ENCODE measurements around the gene ARID2.

ARID2 gene

DNA sequence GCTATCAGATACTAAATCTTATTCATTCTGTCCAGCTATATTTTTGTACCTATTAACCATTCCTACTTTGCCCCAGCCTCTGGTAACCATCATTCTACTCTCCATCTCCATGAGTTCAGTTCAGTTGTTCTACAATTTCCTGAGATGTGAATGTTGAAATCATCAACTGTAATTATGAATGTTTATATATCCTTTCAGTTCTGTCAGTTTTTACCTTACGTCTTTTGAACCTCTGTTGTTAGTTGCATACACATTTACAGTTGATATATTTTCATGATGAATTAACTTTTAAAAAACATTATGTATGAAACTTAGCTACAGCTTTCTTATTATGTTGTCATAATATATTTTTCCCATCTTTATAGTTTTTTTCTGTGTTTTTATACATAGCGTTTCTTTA is 102.1 kb downstream of the ARID2 start:
- no peak overlapping the region for H3K4me3 Mint-ChIP-seq
- no peaks in the 10 kb centered on the region for H3K27me3 Mint-ChIP-seq (ENCODE audit: low read depth)
- peaks cover 40% of the 10 kb centered on the region for H3K36me3 Mint-ChIP-seq (ENCODE audit: low read depth)
- H3K4me1 Mint-ChIP-seq (ENCODE audit: low read depth): peaks cover 2% of the 10 kb centered on the region
- H3K27ac Mint-ChIP-seq: no peak overlapping the region
- H3K9me3 Mint-ChIP-seq: peaks cover 26% of the 10 kb centered on the region

DNA sequence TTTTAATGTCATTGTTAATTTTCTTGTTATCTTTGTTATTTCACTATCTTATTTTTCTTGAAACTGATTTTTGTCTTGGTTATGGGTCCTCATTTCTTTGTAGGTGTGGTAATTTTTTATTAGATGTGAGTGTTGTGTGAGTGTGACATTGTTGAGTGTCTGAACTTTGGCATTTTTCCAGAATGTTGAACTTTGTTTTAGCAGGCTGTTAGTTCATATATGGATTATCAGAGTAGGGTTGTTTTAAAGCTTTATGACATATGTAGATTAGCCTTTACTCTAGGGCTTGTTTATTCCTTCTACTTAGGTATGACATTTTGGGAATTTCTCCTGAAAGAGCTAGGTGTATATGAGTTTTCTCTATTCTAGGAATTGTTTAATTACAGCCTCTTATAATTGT is 103.9 kb downstream of the ARID2 start:
- peaks cover 42% of the 10 kb centered on the region for H3K36me3 Mint-ChIP-seq (ENCODE audit: low read depth)
- H3K9me3 Mint-ChIP-seq: peaks cover 26% of the 10 kb centered on the region
- H3K4me1 Mint-ChIP-seq (ENCODE audit: low read depth): peaks cover 2% of the 10 kb centered on the region
- H3K4me3 Mint-ChIP-seq: no peak overlapping the region
- H3K27me3 Mint-ChIP-seq (ENCODE audit: low read depth): no peaks in the 10 kb centered on the region
- H3K27ac Mint-ChIP-seq: no peak overlapping the region

DNA sequence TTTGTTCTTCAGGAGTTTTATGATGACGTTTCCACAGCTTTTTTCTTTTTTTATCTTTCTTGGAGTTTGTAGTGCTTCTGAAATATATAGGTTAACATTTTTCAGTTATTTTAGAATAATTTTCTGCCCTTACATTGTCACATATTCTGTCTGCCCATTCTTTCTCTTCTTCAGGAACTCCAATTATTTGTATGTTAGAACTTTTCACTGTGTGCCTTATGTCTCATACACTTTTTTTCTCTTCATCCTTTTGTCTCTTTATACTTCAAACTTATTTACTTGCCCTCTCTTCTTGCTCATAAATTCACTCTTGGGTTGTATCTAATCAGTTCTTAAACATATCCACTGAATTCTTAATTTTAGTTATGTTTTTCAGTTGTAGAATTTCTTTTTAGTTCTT is 105.3 kb downstream of the ARID2 start:
- Mint-ChIP-seq H3K9me3 (peaks cover 26% of the 10 kb centered on the region), H3K4me1 (ENCODE audit: low read depth) (peaks cover 2% of the 10 kb centered on the region), H3K36me3 (ENCODE audit: low read depth) (peaks cover 47% of the 10 kb centered on the region), H3K27me3 (ENCODE audit: low read depth) (no peaks in the 10 kb centered on the region), H3K27ac (no peak overlapping the region), H3K4me3 (no peak overlapping the region)

DNA sequence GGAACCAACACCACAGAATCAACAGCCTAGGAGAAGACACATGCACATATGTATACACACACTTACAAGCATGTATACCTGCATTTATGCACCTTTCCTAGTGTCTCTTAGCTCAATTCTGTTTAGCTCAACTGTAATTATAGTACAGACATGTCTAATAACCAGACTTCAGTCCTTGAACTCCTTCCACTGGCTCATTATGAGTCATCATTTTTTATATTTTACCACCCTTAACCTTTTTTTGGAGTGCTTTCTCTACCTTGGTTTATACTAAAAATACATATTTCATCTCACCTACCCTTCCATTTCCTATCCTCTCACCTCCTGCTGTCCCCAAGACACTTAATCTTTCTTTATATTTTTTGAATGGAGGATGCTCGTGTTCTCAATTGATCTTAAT is 110.4 kb downstream of the ARID2 start:
- Mint-ChIP-seq H3K9me3 (no peaks in the 10 kb centered on the region), H3K27ac (no peak overlapping the region)

DNA sequence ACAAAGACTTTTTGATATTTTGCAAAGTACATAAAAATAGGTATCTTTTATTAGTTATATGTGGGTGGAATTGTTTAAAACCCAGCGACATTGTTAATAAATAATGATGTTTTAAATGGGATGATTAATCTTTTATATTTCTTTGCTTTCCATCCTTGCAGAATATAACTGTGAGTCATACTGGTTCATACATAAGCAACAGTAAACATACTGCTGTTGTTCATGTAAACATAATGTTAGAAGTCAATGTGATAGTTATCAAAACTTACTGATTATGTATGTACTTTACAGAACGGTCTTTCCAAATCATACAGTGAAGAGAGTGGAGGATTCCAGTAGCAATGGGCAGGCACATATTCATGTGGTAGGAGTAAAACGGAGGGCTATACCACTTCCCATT is 119.8 kb downstream of the ARID2 start:
- peaks cover 41% of the 10 kb centered on the region for H3K36me3 Mint-ChIP-seq (ENCODE audit: low read depth)
- H3K9me3 Mint-ChIP-seq: no peaks in the 10 kb centered on the region
- no peak overlapping the region for H3K27ac Mint-ChIP-seq
- no peaks in the 10 kb centered on the region for H3K4me1 Mint-ChIP-seq (ENCODE audit: low read depth)
- no peak overlapping the region for H3K4me3 Mint-ChIP-seq
- no peaks in the 10 kb centered on the region for H3K27me3 Mint-ChIP-seq (ENCODE audit: low read depth)

More for the DNA sequence above, 110.4 kb downstream of the ARID2 start:
- H3K27me3 Mint-ChIP-seq (ENCODE audit: low read depth): no peaks in the 10 kb centered on the region
- H3K4me1 Mint-ChIP-seq (ENCODE audit: low read depth): no peaks in the 10 kb centered on the region
- peaks cover 34% of the 10 kb centered on the region for H3K36me3 Mint-ChIP-seq (ENCODE audit: low read depth)
- H3K4me3 Mint-ChIP-seq: no peak overlapping the region

DNA sequence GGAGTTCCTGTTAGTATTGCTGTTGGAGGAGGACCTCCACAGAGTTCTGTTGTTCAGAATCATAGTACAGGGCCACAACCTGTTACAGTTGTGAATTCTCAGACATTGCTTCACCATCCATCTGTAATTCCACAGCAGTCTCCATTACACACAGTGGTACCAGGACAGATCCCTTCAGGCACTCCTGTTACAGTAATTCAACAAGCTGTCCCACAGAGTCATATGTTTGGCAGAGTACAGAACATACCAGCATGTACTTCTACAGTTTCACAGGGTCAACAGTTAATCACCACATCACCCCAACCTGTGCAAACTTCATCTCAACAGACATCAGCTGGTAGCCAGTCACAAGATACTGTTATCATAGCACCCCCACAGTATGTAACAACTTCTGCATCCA is 120.8 kb downstream of the ARID2 start:
- Mint-ChIP-seq H3K4me3 (no peak overlapping the region), H3K36me3 (ENCODE audit: low read depth) (peaks cover 43% of the 10 kb centered on the region), H3K9me3 (no peaks in the 10 kb centered on the region), H3K27me3 (ENCODE audit: low read depth) (no peaks in the 10 kb centered on the region), H3K4me1 (ENCODE audit: low read depth) (no peaks in the 10 kb centered on the region), H3K27ac (no peak overlapping the region)

DNA sequence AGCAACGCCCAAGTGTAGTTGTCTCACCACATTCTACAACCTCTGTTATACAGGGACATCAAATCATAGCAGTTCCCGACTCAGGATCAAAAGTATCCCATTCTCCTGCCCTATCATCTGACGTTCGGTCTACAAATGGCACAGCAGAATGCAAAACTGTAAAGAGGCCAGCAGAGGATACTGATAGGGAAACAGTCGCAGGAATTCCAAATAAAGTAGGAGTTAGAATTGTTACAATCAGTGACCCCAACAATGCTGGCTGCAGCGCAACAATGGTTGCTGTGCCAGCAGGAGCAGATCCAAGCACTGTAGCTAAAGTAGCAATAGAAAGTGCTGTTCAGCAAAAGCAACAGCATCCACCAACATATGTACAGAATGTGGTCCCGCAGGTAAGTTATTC is 123.0 kb downstream of the ARID2 start:
- no peaks in the 10 kb centered on the region for H3K9me3 Mint-ChIP-seq
- H3K27me3 Mint-ChIP-seq (ENCODE audit: low read depth): no peaks in the 10 kb centered on the region
- no peak overlapping the region for H3K4me3 Mint-ChIP-seq
- H3K27ac Mint-ChIP-seq: no peak overlapping the region
- H3K4me1 Mint-ChIP-seq (ENCODE audit: low read depth): no peaks in the 10 kb centered on the region
- H3K36me3 Mint-ChIP-seq (ENCODE audit: low read depth): peaks cover 43% of the 10 kb centered on the region

DNA sequence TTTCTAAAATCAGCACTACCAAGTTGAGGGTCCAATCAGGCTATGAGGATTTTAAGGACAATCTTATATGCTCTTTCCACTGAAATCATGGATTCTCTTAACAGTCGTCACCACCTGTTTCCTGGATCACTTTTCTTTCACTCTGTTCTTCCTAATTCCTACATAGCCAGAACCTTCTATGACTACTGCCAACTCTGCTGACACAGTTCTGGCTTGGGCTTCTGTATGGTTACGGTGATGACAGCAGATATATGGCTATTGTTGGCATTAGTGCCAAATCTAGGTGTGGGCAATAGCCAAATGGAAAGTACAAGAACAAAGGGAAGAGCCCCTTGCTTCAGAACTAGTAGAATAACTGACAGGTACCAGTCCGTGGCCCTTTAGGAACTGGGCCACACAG is 124.0 kb downstream of the ARID2 start:
- Mint-ChIP-seq H3K4me3 (no peak overlapping the region), H3K9me3 (no peaks in the 10 kb centered on the region), H3K27ac (no peak overlapping the region), H3K27me3 (ENCODE audit: low read depth) (no peaks in the 10 kb centered on the region), H3K4me1 (ENCODE audit: low read depth) (peaks cover 2% of the 10 kb centered on the region), H3K36me3 (ENCODE audit: low read depth) (peaks cover 48% of the 10 kb centered on the region)

DNA sequence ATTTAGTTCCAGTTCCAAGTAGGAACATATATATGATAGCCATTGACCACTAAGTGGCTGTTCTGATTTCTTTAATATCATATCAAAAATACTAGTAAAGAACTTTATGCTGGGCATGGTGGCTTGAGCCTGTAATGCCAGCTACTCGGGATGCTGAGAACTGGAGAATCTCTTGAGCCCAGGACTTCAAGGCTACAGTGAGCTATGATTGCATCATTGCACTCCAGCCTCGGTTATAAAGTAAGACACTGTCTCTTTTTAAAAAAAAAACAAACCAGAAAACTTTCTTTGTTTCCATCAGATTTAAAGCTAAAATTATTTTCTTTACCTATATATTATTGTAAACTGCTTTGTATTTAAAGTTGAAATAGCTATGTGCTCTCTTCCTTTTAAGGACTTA is 133.8 kb downstream of the ARID2 start:
- Mint-ChIP-seq H3K36me3 (ENCODE audit: low read depth) (peaks cover 38% of the 10 kb centered on the region), H3K4me1 (ENCODE audit: low read depth) (peaks cover 8% of the 10 kb centered on the region), H3K27me3 (ENCODE audit: low read depth) (no peaks in the 10 kb centered on the region), H3K4me3 (no peak overlapping the region), H3K27ac (no peak overlapping the region), H3K9me3 (no peaks in the 10 kb centered on the region)

DNA sequence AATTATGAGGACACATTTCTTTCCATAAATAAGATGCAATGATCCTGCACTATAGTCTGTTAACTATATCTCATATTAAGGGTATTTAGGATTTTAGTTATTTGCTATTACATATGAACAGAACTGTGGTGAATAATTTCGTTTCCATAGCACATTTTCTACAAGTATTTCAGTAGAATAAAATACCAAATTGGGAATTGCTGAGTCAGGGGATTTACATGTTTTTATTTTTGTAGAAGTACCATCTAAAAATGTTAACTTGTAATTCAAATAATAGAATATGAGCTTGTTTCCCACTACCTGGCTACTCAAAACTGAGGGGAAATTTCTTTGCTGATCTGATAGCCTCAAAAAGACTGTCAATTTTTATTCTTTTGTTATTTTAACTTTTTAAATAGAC is 136.8 kb downstream of the ARID2 start:
- peaks cover 8% of the 10 kb centered on the region for H3K4me1 Mint-ChIP-seq (ENCODE audit: low read depth)
- H3K27me3 Mint-ChIP-seq (ENCODE audit: low read depth): no peaks in the 10 kb centered on the region
- H3K9me3 Mint-ChIP-seq: no peaks in the 10 kb centered on the region
- H3K27ac Mint-ChIP-seq: no peak overlapping the region
- peaks cover 50% of the 10 kb centered on the region for H3K36me3 Mint-ChIP-seq (ENCODE audit: low read depth)
- H3K4me3 Mint-ChIP-seq: no peak overlapping the region

DNA sequence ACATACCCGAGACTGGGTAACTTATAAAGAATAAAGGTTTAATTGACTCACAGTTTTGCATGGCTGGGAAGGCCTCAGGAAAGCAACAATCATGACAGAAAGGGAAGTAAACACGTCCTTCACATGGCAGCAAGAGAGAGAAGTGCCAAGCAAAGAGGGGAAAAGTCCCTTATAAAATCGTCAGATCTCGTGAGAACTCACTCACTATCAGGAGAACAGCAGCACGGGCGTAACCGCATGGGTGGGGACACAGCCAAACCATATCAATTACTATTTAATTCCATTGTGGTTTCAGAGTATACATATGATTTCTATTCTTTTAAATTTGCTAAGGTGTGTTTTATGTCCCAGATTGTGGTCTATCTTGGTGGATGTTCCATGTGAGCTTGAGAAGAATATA is 142.9 kb downstream of the ARID2 start:
- Mint-ChIP-seq H3K27me3 (ENCODE audit: low read depth) (no peaks in the 10 kb centered on the region), H3K9me3 (peaks cover 4% of the 10 kb centered on the region), H3K4me3 (no peak overlapping the region), H3K36me3 (ENCODE audit: low read depth) (peaks cover 63% of the 10 kb centered on the region), H3K27ac (peak overlapping the region; percentile 37), H3K4me1 (ENCODE audit: low read depth) (peaks cover 28% of the 10 kb centered on the region)

DNA sequence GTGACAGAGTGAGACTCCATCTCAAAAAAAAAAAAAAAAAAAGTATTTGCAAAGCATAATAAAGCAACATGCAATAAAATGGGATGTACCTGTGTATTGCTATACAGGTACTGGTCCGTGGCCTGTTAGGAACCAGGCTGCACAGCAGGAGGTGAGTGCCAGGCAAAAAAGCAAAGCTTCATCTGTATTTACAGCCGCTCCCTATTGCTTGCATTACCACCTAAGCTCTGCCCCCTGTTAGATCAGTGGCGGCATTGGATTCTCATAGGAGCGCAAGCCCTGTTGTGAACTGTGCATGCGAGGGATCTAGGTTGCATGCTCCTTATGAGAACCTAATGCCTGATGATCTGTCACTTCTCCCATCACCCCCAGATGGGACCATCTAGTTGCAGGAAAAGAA is 147.6 kb downstream of the ARID2 start:
- no peak overlapping the region for H3K27ac Mint-ChIP-seq
- peaks cover 52% of the 10 kb centered on the region for H3K4me1 Mint-ChIP-seq (ENCODE audit: low read depth)
- H3K36me3 Mint-ChIP-seq (ENCODE audit: low read depth): peaks cover 67% of the 10 kb centered on the region
- H3K4me3 Mint-ChIP-seq: no peak overlapping the region
- H3K27me3 Mint-ChIP-seq (ENCODE audit: low read depth): no peaks in the 10 kb centered on the region
- H3K9me3 Mint-ChIP-seq: peaks cover 8% of the 10 kb centered on the region

DNA sequence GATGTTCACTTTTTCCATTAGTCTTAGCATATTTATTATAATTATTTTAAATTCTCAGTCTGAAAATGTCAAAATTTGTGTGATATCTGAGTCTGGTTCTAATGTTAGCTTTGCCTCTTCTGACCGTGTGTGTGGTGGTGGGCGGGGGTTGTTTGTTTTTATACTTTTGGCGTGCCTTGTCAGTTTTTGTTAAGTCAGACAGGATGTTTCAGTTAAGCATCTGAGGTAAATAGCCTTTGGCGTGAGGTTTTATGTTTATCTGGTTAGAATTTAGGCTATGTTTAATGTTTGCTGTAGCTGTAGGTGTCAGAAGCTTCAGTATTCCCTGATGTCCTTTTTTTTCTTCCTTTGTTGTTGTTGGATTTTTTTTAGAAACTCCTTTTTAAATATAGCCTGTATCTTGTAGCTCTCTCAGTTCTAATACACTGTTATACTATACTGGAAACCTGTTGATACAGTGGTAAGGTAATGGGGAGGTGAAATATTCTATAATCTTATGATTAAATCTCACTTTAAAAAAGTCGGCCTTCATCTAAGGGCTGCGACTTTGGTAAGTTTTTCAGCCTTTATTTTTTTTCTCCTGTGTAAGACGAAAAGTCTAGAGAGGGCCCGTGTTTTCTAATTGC is 149.2 kb downstream of the ARID2 start:
- Mint-ChIP-seq H3K4me3 (peak overlapping the region; percentile 72), H3K27me3 (ENCODE audit: low read depth) (no peaks in the 10 kb centered on the region), H3K36me3 (ENCODE audit: low read depth) (peaks cover 64% of the 10 kb centered on the region), H3K27ac (peak overlapping the region; percentile 90), H3K4me1 (ENCODE audit: low read depth) (peaks cover 47% of the 10 kb centered on the region), H3K9me3 (peaks cover 21% of the 10 kb centered on the region)

DNA sequence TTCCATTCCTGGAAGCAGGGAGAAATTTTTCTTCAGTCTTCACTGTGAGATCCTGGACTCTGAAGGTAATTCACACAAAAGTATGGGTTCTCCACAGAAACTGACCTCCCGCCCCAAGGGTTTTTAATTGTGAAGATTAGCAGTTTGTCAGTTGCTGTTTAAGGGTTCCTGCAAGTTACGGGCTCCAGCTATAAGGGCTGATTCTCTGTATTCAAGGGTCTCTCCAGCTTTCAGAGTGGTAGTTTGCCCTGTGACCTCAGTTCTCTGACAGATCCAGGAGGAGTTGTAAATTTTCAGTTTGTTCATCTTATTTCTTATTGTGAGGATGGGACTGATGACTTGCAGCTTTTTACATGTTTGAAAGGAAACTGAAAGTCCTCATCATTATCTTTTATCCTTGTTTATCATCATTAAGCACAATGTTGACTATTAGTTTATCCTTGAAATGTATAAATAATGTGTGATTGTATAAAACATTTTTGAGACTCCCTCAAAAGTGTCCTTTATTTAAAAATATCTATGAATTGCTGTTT is 149.9 kb downstream of the ARID2 start:
- Mint-ChIP-seq H3K27me3 (ENCODE audit: low read depth) (no peaks in the 10 kb centered on the region), H3K9me3 (peaks cover 24% of the 10 kb centered on the region), H3K4me1 (ENCODE audit: low read depth) (peaks cover 47% of the 10 kb centered on the region), H3K4me3 (peak overlapping the region; percentile 72), H3K36me3 (ENCODE audit: low read depth) (peaks cover 61% of the 10 kb centered on the region), H3K27ac (peak overlapping the region; percentile 90)

DNA sequence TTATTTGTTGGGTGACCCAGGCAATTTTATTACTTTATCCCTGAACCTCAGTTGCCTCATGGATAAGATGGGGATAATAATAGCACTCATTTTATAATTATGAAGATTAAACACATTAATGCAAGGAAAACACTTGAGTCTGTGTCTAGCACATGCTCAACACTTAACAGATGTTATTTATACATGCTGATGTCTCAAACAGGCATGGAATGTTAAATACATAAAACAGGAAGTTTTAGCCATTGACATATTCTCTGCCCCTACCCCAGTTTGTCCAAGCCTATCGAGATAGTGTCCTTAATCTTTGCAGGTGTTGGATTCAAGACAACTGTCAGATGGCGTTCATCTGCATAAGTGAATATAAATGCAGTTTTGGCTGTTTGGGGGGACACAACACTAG is 151.0 kb downstream of the ARID2 start:
- no peak overlapping the region for H3K4me3 Mint-ChIP-seq
- H3K27ac Mint-ChIP-seq: peak overlapping the region; percentile 90
- peaks cover 25% of the 10 kb centered on the region for H3K9me3 Mint-ChIP-seq
- peaks cover 59% of the 10 kb centered on the region for H3K36me3 Mint-ChIP-seq (ENCODE audit: low read depth)
- H3K4me1 Mint-ChIP-seq (ENCODE audit: low read depth): peaks cover 41% of the 10 kb centered on the region
- no peaks in the 10 kb centered on the region for H3K27me3 Mint-ChIP-seq (ENCODE audit: low read depth)

DNA sequence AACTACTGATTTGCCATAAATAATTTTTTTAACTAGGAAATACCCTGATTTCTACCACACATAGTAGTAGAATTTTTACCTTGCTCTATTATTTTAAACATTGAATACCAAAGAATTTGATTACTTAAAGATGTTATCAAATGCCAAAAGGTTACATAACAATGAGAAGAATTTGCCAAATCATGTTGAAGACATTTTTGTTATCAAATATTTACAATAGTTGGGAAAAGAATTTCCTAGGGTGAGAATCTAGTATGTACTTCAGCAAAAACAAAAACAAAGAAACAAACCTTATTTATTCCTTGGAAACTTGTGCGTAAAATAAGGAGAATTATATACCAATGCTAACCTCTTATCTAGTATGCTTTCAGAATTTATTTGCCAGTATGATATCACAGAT is 153.7 kb downstream of the ARID2 start:
- Mint-ChIP-seq H3K4me3 (no peak overlapping the region), H3K36me3 (ENCODE audit: low read depth) (peaks cover 61% of the 10 kb centered on the region), H3K27me3 (ENCODE audit: low read depth) (no peaks in the 10 kb centered on the region), H3K4me1 (ENCODE audit: low read depth) (peaks cover 28% of the 10 kb centered on the region), H3K9me3 (peaks cover 33% of the 10 kb centered on the region), H3K27ac (no peak overlapping the region)

Measured in T-helper 1 cell treated with Interleukin-12 subunit alpha and Interleukin-12 subunit beta and Interleukin-4 antibody, amounts not matched to agents 30 μg/mL and 1 μg/mL, for 36 hours (primary cell).